GM19397 (cell line): Measurements from ENCODE around the gene BUD23.

Source experiments
- ATAC-seq: cut with Tn5 transposase; IDR thresholded peaks from one replicate; pipeline ENCODE4 v1.9.1; 2021; ENCODE audit warnings: mild to moderate bottlenecking, moderate library complexity; ENCODE audit not compliant: unreplicated experiment

The BUD23 gene

DNA sequence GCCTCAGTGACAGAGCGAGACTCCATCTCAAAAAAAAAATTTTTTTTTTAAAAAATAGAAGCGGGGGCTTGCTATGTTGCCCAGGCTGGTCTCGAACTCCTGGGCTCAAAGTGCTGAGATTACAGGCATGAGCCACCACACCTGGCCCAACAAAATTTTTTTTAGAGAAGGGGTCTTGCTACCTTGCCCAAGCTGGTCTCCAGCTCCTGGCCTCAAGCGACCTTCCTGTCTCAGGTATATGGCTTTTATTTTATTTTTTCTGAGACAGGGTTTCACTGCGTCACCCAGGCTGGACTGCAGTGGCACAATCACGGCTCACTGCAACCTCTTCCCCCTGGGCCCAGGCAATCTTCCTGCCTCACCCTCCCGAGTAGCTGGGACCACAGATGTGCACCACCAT lies 56.8 kb downstream of the BUD23 start:
- no peak for ATAC-seq

DNA sequence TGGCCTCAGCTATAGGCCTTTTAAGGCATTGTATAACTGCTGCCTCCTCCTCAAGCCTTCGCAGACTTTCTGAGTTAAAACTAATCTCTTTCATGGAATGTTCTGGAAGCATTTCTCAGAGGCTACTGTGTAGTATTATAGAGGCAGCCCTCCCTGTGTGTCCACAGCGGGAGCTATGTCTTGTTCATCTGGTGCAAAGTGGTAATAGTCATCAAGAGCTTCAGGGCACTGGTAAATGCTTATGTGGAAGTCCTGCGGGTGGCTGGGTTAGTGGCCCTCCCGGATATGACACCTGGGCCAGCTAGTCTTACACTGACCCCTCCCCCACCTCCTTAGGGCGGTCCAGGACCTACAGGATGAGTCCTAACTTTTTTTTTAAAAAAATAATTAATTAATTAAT lies 57.4 kb downstream of the BUD23 start:
- ATAC-seq = no peak

DNA sequence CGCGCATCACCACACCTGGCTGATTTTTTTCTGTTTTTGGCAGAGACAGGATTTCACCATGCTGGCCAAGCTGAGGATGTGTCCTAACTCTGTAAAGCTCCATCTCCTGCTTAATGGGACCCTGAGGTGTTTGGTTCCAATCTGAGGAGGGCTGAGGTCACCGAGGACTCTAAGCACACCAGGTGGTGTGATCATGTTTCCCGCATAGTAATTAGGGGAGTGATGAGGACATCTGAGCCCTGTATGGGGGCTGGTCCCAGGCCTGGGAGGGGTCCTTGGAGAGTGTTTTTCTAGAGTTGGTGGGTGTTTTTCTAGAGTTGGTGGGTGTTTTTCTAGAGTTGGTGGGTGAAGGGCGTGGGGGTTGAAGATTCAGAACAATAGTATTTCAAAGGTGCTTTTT lies 58.2 kb downstream of the BUD23 start:
- no peak for ATAC-seq

DNA sequence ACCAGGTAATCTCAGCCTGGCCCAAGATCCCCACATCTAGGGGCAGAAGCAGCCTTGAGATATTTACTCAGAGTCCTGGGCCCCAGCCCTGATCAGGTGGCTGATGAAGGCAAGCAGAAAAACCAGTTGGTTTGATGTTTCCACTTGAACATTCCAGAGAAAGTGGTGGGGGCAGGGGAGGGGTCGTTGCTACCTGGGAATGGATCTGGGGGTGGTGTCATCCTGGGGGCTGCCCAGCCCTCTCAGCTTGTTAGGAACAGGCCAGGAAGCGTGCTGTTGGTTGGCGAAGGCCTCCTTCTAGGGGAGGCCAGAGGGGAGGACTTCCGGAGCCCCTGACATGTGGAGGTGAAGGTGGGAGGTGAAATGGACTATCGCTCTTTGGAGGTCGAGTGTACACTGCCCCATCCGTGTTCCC lies 58.9 kb downstream of the BUD23 start:
- ATAC-seq = no peak

DNA sequence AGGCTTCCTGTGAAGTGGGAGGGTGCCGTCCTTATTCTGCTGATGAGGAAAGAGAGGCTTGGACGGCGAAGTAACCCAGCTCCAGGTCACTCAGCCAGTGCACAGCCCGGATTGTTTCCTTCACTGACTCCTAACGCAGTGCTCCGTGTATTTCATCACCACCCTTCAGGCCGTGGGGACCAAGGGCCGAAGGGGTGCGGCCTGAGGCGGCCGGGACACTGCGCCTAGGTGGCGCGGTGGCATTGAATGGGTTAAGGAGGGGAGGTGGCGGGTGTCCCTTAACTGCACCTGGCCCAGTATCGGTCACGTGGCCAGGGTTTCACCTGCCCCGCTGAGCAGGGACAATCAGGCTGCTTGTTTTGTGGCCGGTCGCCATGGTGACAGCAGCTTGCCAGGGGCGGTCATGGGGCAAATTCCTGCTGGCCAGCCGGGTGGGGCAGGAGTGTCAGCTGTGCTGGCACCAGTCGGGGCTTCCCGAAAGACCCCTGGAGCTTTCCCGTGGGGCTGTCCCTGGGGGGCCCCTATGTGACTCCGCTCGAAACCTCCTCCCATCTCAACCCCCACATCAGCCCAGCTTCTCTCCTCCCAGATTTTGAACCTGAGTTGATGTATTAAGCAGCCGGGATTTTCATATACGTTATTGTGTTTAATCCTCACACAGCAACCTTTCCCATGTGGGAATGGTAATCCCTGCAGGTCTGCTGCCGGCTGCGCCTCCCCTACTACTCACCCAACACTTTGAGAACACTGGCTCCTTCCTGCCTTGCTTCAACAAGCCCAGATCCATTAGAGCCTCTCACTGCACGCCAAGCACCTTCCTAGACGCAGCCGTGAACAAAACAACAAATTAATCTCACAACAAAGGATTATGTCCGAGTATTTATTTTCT lies 59.6 kb downstream of the BUD23 start:
- ATAC-seq = no peak

DNA sequence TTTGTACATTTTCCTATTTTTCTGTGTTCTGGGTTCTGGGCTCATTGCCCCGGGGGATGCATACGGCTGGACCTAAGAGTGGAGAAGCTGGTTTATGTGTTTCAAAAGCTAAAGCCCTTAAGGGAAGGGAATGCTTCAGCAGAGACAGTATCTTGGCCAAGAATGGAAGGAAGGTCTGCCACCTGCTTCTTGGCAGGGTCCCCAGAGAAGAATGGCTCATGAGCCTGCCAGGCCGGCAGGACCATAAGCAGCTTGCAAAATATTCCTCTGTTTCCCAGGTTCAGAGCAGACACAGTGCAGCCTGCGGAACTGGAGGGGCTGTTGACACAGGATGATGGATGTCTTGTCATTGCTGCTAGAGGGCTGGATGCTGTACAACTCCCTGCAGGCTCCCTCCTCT lies 63.0 kb downstream of the BUD23 start:
- ATAC-seq = no peak
